GM23338 (cell line): ENCODE results near the gene RAB3GAP2. TPM values are rescaled to one million over a fixed set of nuclear protein-coding genes. Genes with fewer than 3 reads are reported as not detected.
A peak's percentile ranks its signal among the peaks of the same experiment; 100 is the strongest.

Experiments
- ATAC-seq: fragments of 200-7000 bp; cut with Tn5 transposase; 3 replicates; pipeline ENCODE4 v1.9.1; 2020
- DNase-seq: peaks from one replicate; pipeline ENCODE4 v3.0.0-alpha.2; 2015; ENCODE audit warnings: low spot score
- H2AFZ ChIP-seq: fragments of 200-600 bp; sonication (generic); 2 replicates; pipeline ENCODE4 v1.8.0; 2016; ENCODE audit warnings: antibody characterized with exemption, mild to moderate bottlenecking, moderate library complexity
- H3F3A ChIP-seq: fragments of 200-600 bp; sonication (generic); replicated peaks from 2 replicates; pipeline ENCODE4 v1.8.0; 2017; ENCODE audit warnings: antibody characterized with exemption, mixed run types, low read depth
- H3K27ac ChIP-seq: fragments of 200-600 bp; sonication (generic); 2 replicates; pipeline ENCODE4 v1.6.1; 2016; ENCODE audit warnings: low read depth
- H3K27me3 ChIP-seq: fragments of 200-600 bp; sonication (generic); 2 replicates; pipeline ENCODE4 v1.8.0; 2016; ENCODE audit warnings: mild to moderate bottlenecking, mixed run types, moderate library complexity; ENCODE audit not compliant: insufficient read depth
- H3K36me3 ChIP-seq: fragments of 200-600 bp; sonication (generic); 2 replicates; pipeline ENCODE4 v1.8.0; 2016; ENCODE audit warnings: mild to moderate bottlenecking; ENCODE audit not compliant: insufficient read depth
- H3K4me1 ChIP-seq: fragments of 200-600 bp; sonication (generic); 2 replicates; pipeline ENCODE4 v1.8.0; 2016; ENCODE audit warnings: mild to moderate bottlenecking, moderate library complexity; ENCODE audit not compliant: insufficient read depth
- H3K4me2 ChIP-seq: fragments of 200-600 bp; sonication (generic); 2 replicates; pipeline ENCODE4 v1.7.1; 2017; ENCODE audit warnings: mixed run types
- H3K4me3 ChIP-seq: fragments of 200-600 bp; sonication (generic); 2 replicates; pipeline ENCODE4 v1.6.1; 2016; ENCODE audit warnings: mixed run types
- H3K79me2 ChIP-seq: fragments of 200-600 bp; sonication (generic); replicated peaks from 2 replicates; pipeline ENCODE4 v1.8.0; 2017; ENCODE audit warnings: mild to moderate bottlenecking; ENCODE audit not compliant: insufficient read depth
- H3K9me2 ChIP-seq: fragments of 200-600 bp; sonication (generic); 2 replicates; pipeline ENCODE4 v1.8.0; 2017; ENCODE audit not compliant: insufficient read depth
- H4K20me1 ChIP-seq: fragments of 200-600 bp; sonication (generic); replicated peaks from 2 replicates; pipeline ENCODE4 v1.8.0; 2017; ENCODE audit warnings: mild to moderate bottlenecking; ENCODE audit not compliant: insufficient read depth
- H3K27ac Mint-ChIP-seq: 2 replicates; pipeline ENCODE4 v1.8.0; 2020; ENCODE audit warnings: inconsistent platforms, mild to moderate bottlenecking, moderate library complexity, mixed read lengths
- H3K27me3 Mint-ChIP-seq: 3 replicates; pipeline ENCODE4 v1.8.0; 2022; ENCODE audit warnings: low read depth, mild to moderate bottlenecking, moderate library complexity, mixed read lengths, inconsistent platforms; ENCODE audit not compliant: insufficient read depth, poor library complexity
- H3K36me3 Mint-ChIP-seq: 3 replicates; pipeline ENCODE4 v1.8.0; 2021; ENCODE audit warnings: low read depth, mild to moderate bottlenecking, inconsistent platforms, moderate library complexity, mixed read lengths
- H3K4me1 Mint-ChIP-seq: 3 replicates; pipeline ENCODE4 v1.8.0; 2020; ENCODE audit warnings: mild to moderate bottlenecking, inconsistent platforms, mixed read lengths
- H3K4me3 Mint-ChIP-seq: 3 replicates; pipeline ENCODE4 v1.8.0; 2021; ENCODE audit warnings: moderate library complexity, mild to moderate bottlenecking, inconsistent platforms, mixed read lengths
- H3K9me3 Mint-ChIP-seq: 3 replicates; pipeline ENCODE4 v1.8.0; 2020; ENCODE audit warnings: moderate library complexity, mild to moderate bottlenecking, inconsistent platforms, mixed read lengths
- CREB1 ChIP-seq: fragments of 250-450 bp; sonication (Bioruptor Pico); IDR thresholded peaks from 2 replicates; pipeline ENCODE4 v1.5.0; 2020; ENCODE audit warnings: low read depth, mild to moderate bottlenecking, moderate library complexity
- CTCF ChIP-seq, 2 experiments: fragments of 200-600 bp in 1 of 2; sonication (generic) in 1 of 2; conservative IDR thresholded peaks; 2 replicates each; pipeline versions ENCODE4 v1.5.1 to v1.6.1; 2016 to 2017; ENCODE audit warnings: antibody characterized with exemption in 2 of 2, low read depth in 2 of 2, mild to moderate bottlenecking in 2 of 2, moderate library complexity in 1 of 2
- ETS1 ChIP-seq: IDR thresholded peaks from 2 replicates; pipeline ENCODE4 v1.6.1; 2016; ENCODE audit warnings: antibody characterized with exemption
- EZH2 ChIP-seq: fragments of 200-600 bp; sonication (generic); IDR thresholded peaks from one replicate; pipeline ENCODE4 v1.8.0; 2017; ENCODE audit warnings: antibody characterized with exemption, mild to moderate bottlenecking, low read depth; ENCODE audit not compliant: unreplicated experiment
- EZH2phosphoT487 ChIP-seq: fragments of 200-600 bp; sonication (generic); IDR thresholded peaks from one replicate; pipeline ENCODE4 v1.8.1; 2018; ENCODE audit warnings: antibody characterized with exemption; ENCODE audit not compliant: unreplicated experiment
- JUNB ChIP-seq: IDR thresholded peaks from one replicate; pipeline ENCODE4 v1.6.1; 2016; ENCODE audit warnings: antibody characterized with exemption; ENCODE audit not compliant: unreplicated experiment
- NANOG ChIP-seq: IDR thresholded peaks from 2 replicates; pipeline ENCODE4 v1.6.1; 2016; ENCODE audit warnings: antibody characterized with exemption, borderline replicate concordance
- POLR2AphosphoS5 ChIP-seq: IDR thresholded peaks from 2 replicates; pipeline ENCODE4 v1.6.1; 2016; ENCODE audit warnings: antibody characterized with exemption, low read depth
- STAT1 ChIP-seq: IDR thresholded peaks from one replicate; pipeline ENCODE4 v1.6.1; 2016; ENCODE audit warnings: antibody characterized with exemption; ENCODE audit not compliant: unreplicated experiment
- ZNF114 ChIP-seq: fragments of 250-450 bp; sonication (Bioruptor Pico); IDR thresholded peaks from 2 replicates; pipeline ENCODE4 v1.5.0; 2020; ENCODE audit warnings: mild to moderate bottlenecking, moderate library complexity
- ZNF331 ChIP-seq: fragments of 250-450 bp; sonication (Bioruptor Pico); IDR thresholded peaks from 2 replicates; pipeline ENCODE4 v1.5.0; 2020; ENCODE audit warnings: low read depth, mild to moderate bottlenecking, moderate library complexity
- polyA plus RNA-seq: library from polyadenylated mRNA; unstranded; fragments of >200 nt; fragmentation: Nextera tagmentation; extraction: Ambion mirVana; gene quantifications from 2 replicates; pipeline ENCODE4 v1.2.1, GENCODE V29; 2016
- total RNA-seq: library from RNA; depleted of rRNA; stranded (reverse); fragments of >200 nt; shearing (Covaris generic); gene quantifications from 2 replicates; pipeline ENCODE4 v1.2.3, GENCODE V29; 2014
- TF ChIP-seq, protein P1 (sequence below): IDR thresholded peaks from one replicate; pipeline ENCODE4 v1.6.1; 2018; ENCODE audit warnings: antibody characterized with exemption; ENCODE audit not compliant: unreplicated experiment

Gene RAB3GAP2
- total and polyA plus RNA-seq, 2 experiments from 2014 or later: 19.4 to 44.6 TPM

DNA sequence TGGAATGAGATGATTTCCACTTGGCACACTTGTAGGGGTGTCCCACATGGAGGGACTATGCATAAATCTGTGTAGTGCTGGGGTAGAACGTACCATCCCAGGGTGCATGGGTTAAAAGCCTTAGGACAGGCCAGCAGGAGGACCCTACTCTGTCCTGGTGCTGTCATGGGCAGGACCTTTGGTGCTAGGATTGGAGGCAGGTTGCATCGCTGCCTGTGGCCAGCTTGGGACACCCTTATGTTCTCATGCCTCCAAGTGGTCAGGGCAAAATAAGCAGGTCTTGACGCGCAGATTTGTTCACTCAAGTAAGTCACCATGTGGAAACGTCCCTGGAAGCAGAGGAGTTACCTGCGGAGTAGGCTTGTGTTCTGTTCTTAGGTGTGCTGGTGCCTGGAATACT lies 49.5 kb upstream of the RAB3GAP2 start:
- H2AFZ ChIP-seq: no peak overlapping the region
- Mint-ChIP-seq H3K27me3 (peaks cover 4% of the 10 kb centered on the region), H3K36me3 (no peaks in the 10 kb centered on the region), H3K4me1 (peaks cover 9% of the 10 kb centered on the region), H3K27ac (no peak overlapping the region), H3K4me3 (no peak overlapping the region), H3K9me3 (peaks cover 3% of the 10 kb centered on the region; the same call in 1 of the 3 replicates)
- no peak for ATAC-seq
- H3K27ac ChIP-seq: no peak overlapping the region
- no peak overlapping the region for H3K4me2 ChIP-seq
- peak; percentile 8 for DNase-seq
- H3F3A ChIP-seq: no peaks in the 10 kb centered on the region
- no peak for TF ChIP-seq NANOG
- TF ChIP-seq POLR2AphosphoS5: no peak
- TF ChIP-seq, protein P1, sequence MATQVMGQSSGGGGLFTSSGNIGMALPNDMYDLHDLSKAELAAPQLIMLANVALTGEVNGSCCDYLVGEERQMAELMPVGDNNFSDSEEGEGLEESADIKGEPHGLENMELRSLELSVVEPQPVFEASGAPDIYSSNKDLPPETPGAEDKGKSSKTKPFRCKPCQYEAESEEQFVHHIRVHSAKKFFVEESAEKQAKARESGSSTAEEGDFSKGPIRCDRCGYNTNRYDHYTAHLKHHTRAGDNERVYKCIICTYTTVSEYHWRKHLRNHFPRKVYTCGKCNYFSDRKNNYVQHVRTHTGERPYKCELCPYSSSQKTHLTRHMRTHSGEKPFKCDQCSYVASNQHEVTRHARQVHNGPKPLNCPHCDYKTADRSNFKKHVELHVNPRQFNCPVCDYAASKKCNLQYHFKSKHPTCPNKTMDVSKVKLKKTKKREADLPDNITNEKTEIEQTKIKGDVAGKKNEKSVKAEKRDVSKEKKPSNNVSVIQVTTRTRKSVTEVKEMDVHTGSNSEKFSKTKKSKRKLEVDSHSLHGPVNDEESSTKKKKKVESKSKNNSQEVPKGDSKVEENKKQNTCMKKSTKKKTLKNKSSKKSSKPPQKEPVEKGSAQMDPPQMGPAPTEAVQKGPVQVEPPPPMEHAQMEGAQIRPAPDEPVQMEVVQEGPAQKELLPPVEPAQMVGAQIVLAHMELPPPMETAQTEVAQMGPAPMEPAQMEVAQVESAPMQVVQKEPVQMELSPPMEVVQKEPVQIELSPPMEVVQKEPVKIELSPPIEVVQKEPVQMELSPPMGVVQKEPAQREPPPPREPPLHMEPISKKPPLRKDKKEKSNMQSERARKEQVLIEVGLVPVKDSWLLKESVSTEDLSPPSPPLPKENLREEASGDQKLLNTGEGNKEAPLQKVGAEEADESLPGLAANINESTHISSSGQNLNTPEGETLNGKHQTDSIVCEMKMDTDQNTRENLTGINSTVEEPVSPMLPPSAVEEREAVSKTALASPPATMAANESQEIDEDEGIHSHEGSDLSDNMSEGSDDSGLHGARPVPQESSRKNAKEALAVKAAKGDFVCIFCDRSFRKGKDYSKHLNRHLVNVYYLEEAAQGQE: no peak
- no peak for TF ChIP-seq EZH2
- no peak for TF ChIP-seq CREB1 (CRISPR knock-in tag)
- no peak; a peak in 1 of 4 replicates for TF ChIP-seq CTCF (conservative IDR thresholded peaks at IDR 0.05; ENCODE audit: low read depth in 2 of 2)
- TF ChIP-seq ZNF331: no peak
- TF ChIP-seq ETS1: no peak
- TF ChIP-seq ZNF114 (CRISPR knock-in tag): no peak
- H3K4me3 ChIP-seq: no peak overlapping the region
- peaks cover 26% of the 10 kb centered on the region for H3K9me2 ChIP-seq
- no peaks in the 10 kb centered on the region for H3K36me3 ChIP-seq
- no peaks in the 10 kb centered on the region for H3K27me3 ChIP-seq
- H3K79me2 ChIP-seq: no peaks in the 10 kb centered on the region
- no peaks in the 10 kb centered on the region for H4K20me1 ChIP-seq
- H3K4me1 ChIP-seq: 0 out of 2 replicates have a peak, but pooled peaks cover 4% of the 10 kb centered on the region

DNA sequence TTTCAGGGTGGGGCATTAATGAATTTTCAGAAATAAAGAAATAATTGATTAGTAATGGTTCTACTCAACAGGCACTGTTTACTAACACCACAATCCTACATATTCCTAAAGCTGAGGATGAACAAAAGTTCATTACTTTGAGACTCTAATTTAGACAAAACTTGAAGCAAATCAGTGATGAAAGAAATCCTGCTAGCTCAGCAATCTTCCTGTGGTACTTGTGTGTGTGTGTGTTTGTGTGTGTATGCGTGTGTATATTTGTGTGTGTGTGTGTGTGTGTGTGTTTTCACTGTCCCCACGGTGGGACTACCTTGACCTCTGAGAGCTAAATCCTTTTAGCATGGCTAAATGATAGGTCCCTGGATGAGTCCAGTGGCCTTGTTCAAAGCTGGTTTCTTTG lies 48.5 kb upstream of the RAB3GAP2 start:
- no peak overlapping the region for H3K27ac Mint-ChIP-seq
- Histone ChIP-seq H3K4me2 (no peak overlapping the region), H3K4me1 (no peaks in the 10 kb centered on the region), H3K9me2 (peaks cover 20% of the 10 kb centered on the region; the same call in 1 of the 2 replicates), H3K36me3 (no peaks in the 10 kb centered on the region), H4K20me1 (no peaks in the 10 kb centered on the region), H3K79me2 (no peaks in the 10 kb centered on the region), H3K27ac (no peak overlapping the region), H3K4me3 (no peak overlapping the region), H3K27me3 (no peaks in the 10 kb centered on the region), H2AFZ (no peak overlapping the region), H3F3A (no peaks in the 10 kb centered on the region)
- no peak for DNase-seq
- H3K9me3 Mint-ChIP-seq: peaks cover 3% of the 10 kb centered on the region; the same call in 1 of the 3 replicates
- H3K4me1 Mint-ChIP-seq: 0 out of 3 replicates have a peak, but pooled peaks cover 3% of the 10 kb centered on the region
- H3K4me3 Mint-ChIP-seq: no peak overlapping the region
- no peak for ATAC-seq
- H3K36me3 Mint-ChIP-seq: no peaks in the 10 kb centered on the region
- H3K27me3 Mint-ChIP-seq: peaks cover 4% of the 10 kb centered on the region
- TF ChIP-seq EZH2phosphoT487 (no peak), CREB1 (CRISPR knock-in tag) (no peak), ZNF331 (no peak), ZNF114 (CRISPR knock-in tag) (no peak), JUNB (no peak), STAT1 (no peak), CTCF (conservative IDR thresholded peaks at IDR 0.05; ENCODE audit: low read depth in 2 of 2) (no peak)
- TF ChIP-seq, protein P1: no peak
